Fibroblast of mammary gland (primary cell): ENCODE measurements around the gene MAPK12.

Experiments used
- DNase-seq: peaks from one replicate; pipeline ENCODE4 v3.0.0-alpha.2; 2010; ENCODE audit warnings: low read depth
- H3K4me3 ChIP-seq: 2 replicates; pipeline ENCODE4 v1.5.1; 2011; ENCODE audit warnings: low read depth, mild to moderate bottlenecking, low read length, moderate library complexity; ENCODE audit not compliant: control insufficient read depth
- TF ChIP-seq, protein P1 (sequence below): conservative IDR thresholded peaks from 2 replicates; pipeline ENCODE4 v1.5.1; 2011; ENCODE audit warnings: low read depth, low read length, inconsistent platforms; ENCODE audit not compliant: control insufficient read depth, insufficient read depth

MAPK12 gene

DNA sequence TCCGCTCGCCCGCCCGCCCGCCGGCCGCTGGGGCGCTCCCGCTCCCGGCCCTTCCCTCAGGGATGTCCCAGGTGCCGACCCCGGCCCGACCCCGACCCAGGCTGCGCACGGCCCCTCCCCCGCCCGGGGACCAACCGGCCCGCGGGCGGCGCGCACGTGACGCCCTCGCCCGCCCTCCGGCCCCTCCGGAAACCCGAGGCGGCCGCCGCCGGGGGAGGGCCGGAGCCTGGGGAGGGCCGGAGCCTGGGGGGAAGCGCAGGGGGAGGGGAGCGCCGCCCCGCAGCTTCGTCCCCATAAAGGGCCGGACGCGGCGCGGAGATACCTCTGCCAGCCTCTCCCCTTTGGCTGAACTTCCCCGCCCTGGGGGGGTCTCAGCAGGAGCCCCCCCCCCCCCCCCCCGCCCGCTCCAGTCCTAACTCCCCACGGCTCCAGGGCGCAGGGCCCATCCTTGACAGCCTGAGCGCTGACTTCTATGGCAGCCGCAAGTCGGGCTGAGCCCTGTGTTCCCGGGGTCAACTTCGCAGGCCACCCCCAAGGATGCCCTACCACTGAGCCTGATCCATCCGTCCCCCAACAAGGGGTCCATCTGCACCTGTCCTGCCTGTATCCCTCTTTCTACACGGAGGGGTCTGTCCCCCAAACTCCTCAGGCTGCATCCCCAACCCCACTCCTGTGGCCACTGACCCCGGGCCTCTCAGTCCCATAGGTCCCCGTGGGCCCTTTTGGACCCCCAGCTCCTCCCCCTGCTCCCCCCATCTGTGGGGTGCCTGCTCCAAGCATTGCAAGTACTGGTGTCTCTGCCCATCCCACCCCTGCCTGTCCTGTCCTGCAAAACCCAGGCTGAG is at the start of gene MAPK12:
Gene MAPK12 (minus strand): TSS at position 69 of the 845 bp plus-strand sequence. CDS start 174 bp downstream, outside the sequence.
- H3K4me3 ChIP-seq, result peak within 1 kb of the TSS; percentile 62
- peak; percentile 9 for DNase-seq
- TF ChIP-seq, protein P1, sequence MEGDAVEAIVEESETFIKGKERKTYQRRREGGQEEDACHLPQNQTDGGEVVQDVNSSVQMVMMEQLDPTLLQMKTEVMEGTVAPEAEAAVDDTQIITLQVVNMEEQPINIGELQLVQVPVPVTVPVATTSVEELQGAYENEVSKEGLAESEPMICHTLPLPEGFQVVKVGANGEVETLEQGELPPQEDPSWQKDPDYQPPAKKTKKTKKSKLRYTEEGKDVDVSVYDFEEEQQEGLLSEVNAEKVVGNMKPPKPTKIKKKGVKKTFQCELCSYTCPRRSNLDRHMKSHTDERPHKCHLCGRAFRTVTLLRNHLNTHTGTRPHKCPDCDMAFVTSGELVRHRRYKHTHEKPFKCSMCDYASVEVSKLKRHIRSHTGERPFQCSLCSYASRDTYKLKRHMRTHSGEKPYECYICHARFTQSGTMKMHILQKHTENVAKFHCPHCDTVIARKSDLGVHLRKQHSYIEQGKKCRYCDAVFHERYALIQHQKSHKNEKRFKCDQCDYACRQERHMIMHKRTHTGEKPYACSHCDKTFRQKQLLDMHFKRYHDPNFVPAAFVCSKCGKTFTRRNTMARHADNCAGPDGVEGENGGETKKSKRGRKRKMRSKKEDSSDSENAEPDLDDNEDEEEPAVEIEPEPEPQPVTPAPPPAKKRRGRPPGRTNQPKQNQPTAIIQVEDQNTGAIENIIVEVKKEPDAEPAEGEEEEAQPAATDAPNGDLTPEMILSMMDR, result no peak

DNA sequence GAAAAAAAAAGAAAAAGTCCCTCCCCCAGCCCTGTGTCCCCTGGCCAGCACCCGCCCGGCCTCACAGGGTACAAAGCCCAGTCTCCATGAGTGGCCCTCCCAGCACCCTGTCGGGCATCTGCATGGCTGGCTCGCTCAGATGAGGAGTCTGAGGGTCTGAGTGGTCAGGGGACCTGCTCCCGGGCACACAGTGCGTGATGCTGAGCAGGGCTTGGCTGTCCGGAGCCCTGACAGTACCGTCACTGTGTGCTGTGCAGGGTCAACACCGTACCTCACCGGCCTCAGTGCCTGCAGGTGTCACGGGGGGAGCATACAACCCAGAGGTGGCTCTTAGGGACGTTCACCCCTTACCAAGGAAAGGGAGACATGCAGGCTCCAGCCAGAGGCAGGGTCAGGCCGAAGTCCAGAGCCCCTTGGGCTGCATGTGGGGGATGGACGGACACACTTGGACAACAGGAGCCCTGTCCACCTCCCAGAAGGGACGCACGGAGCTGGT is 49.5 kb upstream of the MAPK12 start:
- TF ChIP-seq, protein P1, result no peak
- no peak overlapping the region for H3K4me3 ChIP-seq
- no peak for DNase-seq

DNA sequence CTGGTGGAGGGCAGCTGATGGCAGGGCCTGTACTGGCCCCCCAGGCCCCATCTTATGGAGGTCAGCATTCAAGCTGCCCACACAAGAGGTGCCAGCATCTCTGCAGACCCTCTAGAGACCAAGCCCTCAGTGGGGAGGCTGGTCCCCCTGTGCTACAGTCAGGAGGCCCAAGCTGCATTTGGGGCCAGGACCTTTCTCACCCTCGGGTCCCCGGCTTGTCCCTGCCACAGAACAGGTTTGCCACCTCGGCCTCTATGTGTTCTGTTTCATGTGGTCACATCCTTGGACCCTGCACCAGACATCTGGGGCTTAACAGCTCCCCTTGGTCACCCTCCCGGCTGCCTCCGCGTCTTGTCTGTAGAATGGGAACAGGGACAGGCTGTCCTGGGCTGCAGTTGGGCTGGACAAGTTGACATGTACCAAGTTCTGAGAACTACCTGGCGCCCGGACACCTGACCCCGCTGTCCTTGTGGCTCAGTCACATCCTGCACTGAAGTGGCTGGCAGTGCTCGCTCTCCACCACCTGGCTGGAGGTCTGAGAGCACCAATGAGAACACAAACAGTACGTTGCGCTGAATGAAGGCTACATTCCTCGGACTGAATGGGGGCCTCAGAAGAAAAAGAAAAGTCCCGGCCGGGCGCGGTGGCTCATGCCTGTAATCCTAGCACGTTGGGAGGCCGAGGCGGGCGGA is 48.7 kb upstream of the MAPK12 start:
- TF ChIP-seq, protein P1, result no peak
- H3K4me3 ChIP-seq, result no peak overlapping the region
- DNase-seq, result no peak

DNA sequence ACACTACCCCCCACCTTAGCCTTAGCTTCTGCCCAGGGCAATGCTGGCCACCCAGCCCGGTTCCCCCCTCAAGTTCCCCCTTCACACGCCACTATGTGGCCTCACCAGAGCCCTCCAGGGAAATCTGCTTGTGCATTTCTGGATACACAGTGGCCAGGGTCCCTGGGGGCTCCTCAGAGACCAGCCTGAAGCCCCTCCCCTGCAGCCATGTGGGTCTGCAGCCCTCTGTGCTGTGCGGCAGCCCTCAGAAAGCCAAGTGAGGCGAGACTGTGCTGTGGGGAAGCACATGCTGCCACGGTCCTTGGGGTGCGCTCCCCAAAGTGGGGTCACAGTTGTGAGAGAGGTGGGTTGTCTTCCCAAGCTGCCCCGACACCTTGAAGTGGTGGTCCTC is 48.1 kb upstream of the MAPK12 start:
- no peak for DNase-seq

DNA sequence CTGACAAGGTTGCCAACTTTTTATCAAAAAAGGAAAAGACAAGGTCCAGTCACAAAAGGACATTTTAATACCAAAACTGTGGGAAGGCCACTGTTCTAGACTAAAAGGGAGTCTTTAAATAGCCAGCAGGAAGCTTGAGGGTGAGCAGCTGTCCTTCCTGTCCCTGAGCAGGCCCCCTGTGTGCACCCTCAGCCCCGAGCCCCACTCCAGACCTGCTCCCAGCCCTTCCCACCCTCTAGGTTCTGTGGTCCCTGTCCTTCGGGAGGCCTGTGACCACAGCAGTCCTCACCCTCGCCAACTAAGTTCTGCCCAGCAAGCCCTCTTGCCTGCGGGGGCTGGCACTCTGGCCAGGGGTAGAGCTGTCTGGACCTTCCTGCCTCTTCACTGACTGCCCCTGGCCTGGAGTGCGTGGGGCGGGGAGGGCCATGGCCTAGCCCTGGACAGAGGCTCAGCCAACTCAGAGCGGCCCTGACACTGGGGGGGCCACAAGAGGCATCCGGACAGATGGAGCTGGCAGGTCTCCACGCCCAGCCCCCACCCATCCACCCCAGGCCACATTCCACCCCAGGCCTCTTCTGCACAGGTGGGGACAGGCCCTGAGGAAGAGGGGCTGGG is 47.6 kb upstream of the MAPK12 start:
- H3K4me3 ChIP-seq, result no peak overlapping the region
- DNase-seq, result no peak
- TF ChIP-seq, protein P1, result no peak

More for the DNA sequence above, 48.1 kb upstream of the MAPK12 start:
- H3K4me3 ChIP-seq, result no peak overlapping the region
- TF ChIP-seq, protein P1, result no peak

DNA sequence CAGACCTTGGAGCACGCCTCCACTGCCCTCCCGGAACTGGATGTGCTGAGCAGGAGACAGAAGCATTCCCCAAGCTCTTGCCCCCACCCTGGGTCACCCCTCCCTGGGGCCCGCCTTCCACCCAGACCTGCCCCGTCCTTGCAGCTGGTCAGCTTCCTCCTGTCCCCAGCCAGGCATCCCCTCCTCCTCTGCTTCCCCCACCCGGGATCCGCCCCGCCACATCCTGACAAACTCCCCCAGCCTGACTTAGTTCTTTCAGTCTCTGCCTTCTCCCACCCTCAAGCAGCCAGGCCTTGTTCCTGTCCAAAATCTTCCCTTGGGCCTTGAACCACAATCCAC is 47.1 kb upstream of the MAPK12 start:
- H3K4me3 ChIP-seq, result no peak overlapping the region
- TF ChIP-seq, protein P1, result no peak
- DNase-seq, result peak; percentile 30
